DND-41 (cell line): ENCODE measurements around the gene FBP1.
A peak's percentile ranks its signal among the peaks of the same experiment; 100 is the strongest.

ENCODE experiments used
- ATAC-seq: fragments of 200-7000 bp; cut with Tn5 transposase; 3 replicates; pipeline ENCODE4 v1.9.1; 2021; ENCODE audit warnings: low read depth; ENCODE audit not compliant: insufficient read depth
- DNase-seq: peaks from one replicate; pipeline ENCODE4 v3.0.0-alpha.2; 2020
- H2AFZ ChIP-seq: 2 replicates; pipeline ENCODE4 v1.6.0; 2012; ENCODE audit warnings: low read depth, low read length
- H3K27ac ChIP-seq: 2 replicates; pipeline ENCODE4 v1.5.1; 2012; ENCODE audit warnings: low read length, inconsistent platforms
- H3K27me3 ChIP-seq: fragments of 200-600 bp; sonication (generic); 2 replicates; pipeline ENCODE4 v1.6.0; 2012; ENCODE audit warnings: low read length, mild to moderate bottlenecking, inconsistent platforms; ENCODE audit not compliant: insufficient read depth, poor library complexity
- H3K36me3 ChIP-seq: 2 replicates; pipeline ENCODE4 v1.5.1; 2012; ENCODE audit warnings: low read length, inconsistent platforms; ENCODE audit not compliant: insufficient read depth
- H3K4me1 ChIP-seq: 2 replicates; pipeline ENCODE4 v1.5.1; 2012; ENCODE audit warnings: mild to moderate bottlenecking, low read length; ENCODE audit not compliant: insufficient read depth
- H3K4me2 ChIP-seq: 2 replicates; pipeline ENCODE4 v1.6.0; 2012; ENCODE audit warnings: mild to moderate bottlenecking, moderate library complexity, low read length, inconsistent platforms; ENCODE audit not compliant: insufficient read depth
- H3K4me3 ChIP-seq, 2 experiments: fragments of 200-600 bp in 1 of 2; shearing (Covaris generic) in 1 of 2; 2 replicates each; pipeline ENCODE4 v1.5.1; 2012 to 2016; ENCODE audit warnings: inconsistent platforms in 2 of 2, low read length in 2 of 2, mild to moderate bottlenecking in 2 of 2, low read depth in 1 of 2, moderate library complexity in 1 of 2
- H3K79me2 ChIP-seq: 2 replicates; pipeline ENCODE4 v1.6.0; 2012; ENCODE audit warnings: low read length, inconsistent platforms; ENCODE audit not compliant: insufficient read depth
- H3K9ac ChIP-seq: 2 replicates; pipeline ENCODE4 v1.6.0; 2012; ENCODE audit warnings: low read depth, mild to moderate bottlenecking, inconsistent platforms, low read length, moderate library complexity
- H3K9me3 ChIP-seq: 2 replicates; pipeline ENCODE4 v1.5.1; 2012; ENCODE audit warnings: low read length, moderate library complexity, mild to moderate bottlenecking, inconsistent platforms; ENCODE audit not compliant: insufficient read depth, severe bottlenecking
- H4K20me1 ChIP-seq: 2 replicates; pipeline ENCODE4 v1.6.0; 2012; ENCODE audit warnings: low read length; ENCODE audit not compliant: insufficient read depth
- CTCF ChIP-seq: IDR thresholded peaks from 2 replicates; pipeline ENCODE4 v1.5.1; 2012; ENCODE audit warnings: borderline replicate concordance, low read length, moderate library complexity, mild to moderate bottlenecking; ENCODE audit not compliant: poor library complexity, severe bottlenecking; ENCODE audit errors: extremely low read depth
- EZH2 ChIP-seq: IDR thresholded peaks from 3 replicates; pipeline ENCODE4 v1.6.1; 2012; ENCODE audit warnings: borderline replicate concordance, low read depth, mild to moderate bottlenecking, moderate library complexity, low read length, inconsistent platforms; ENCODE audit not compliant: severe bottlenecking

FBP1 gene

GRCh38 chr9:94663640-94664039 is 24.3 kb upstream of the FBP1 start:
- H3K79me2 ChIP-seq = no peaks in the 10 kb centered on the region
- no peaks in the 10 kb centered on the region for H3K9me3 ChIP-seq
- no peaks in the 10 kb centered on the region for H3K36me3 ChIP-seq
- H3K9ac ChIP-seq = no peak overlapping the region
- no peak overlapping the region for H3K4me2 ChIP-seq
- DNase-seq = no peak
- ATAC-seq = no peak
- H3K4me1 ChIP-seq = peaks cover 3% of the 10 kb centered on the region; the same call in 1 of the 2 replicates
- no peak overlapping the region for H3K4me3 ChIP-seq
- no peaks in the 10 kb centered on the region for H3K27me3 ChIP-seq
- H2AFZ ChIP-seq = no peak overlapping the region
- no peaks in the 10 kb centered on the region for H4K20me1 ChIP-seq
- no peak overlapping the region for H3K27ac ChIP-seq
- TF ChIP-seq CTCF (no peak), EZH2 (no peak)

- H3K4me3 ChIP-seq = no peak overlapping the region
- no peak overlapping the region for H2AFZ ChIP-seq
- no peaks in the 10 kb centered on the region for H3K79me2 ChIP-seq
- TF ChIP-seq CTCF (no peak), EZH2 (no peak)
- no peak for ATAC-seq
- DNase-seq = no peak
- no peaks in the 10 kb centered on the region for H3K36me3 ChIP-seq
- H4K20me1 ChIP-seq = no peaks in the 10 kb centered on the region
- H3K27ac ChIP-seq = no peak overlapping the region
- no peak overlapping the region for H3K9ac ChIP-seq
- H3K4me2 ChIP-seq = no peak overlapping the region
- H3K9me3 ChIP-seq = no peaks in the 10 kb centered on the region
- H3K27me3 ChIP-seq = no peaks in the 10 kb centered on the region
- H3K4me1 ChIP-seq = no peaks in the 10 kb centered on the region
These were observed 23.8 kb upstream of the FBP1 start for GRCh38 chr9:94663140-94663539.

- Histone ChIP-seq H2AFZ (no peak overlapping the region), H3K27ac (no peak overlapping the region)
- TF ChIP-seq CTCF (no peak), EZH2 (no peak)
These were observed 17.9 kb upstream of the FBP1 start for GRCh38 chr9:94657021-94657725.

More at GRCh38 chr9:94657021-94657725, 17.9 kb upstream of the FBP1 start:
- no peak overlapping the region for H3K4me3 ChIP-seq
- H3K79me2 ChIP-seq = no peaks in the 10 kb centered on the region
- ATAC-seq = no peak
- peak overlapping the region; percentile 63; the same call in 1 of the 2 replicates for H3K4me2 ChIP-seq
- H3K4me1 ChIP-seq = peaks cover 19% of the 10 kb centered on the region
- H3K36me3 ChIP-seq = no peaks in the 10 kb centered on the region
- no peak for DNase-seq
- H3K9ac ChIP-seq = no peak overlapping the region
- no peaks in the 10 kb centered on the region for H4K20me1 ChIP-seq
- H3K9me3 ChIP-seq = no peaks in the 10 kb centered on the region
- peaks cover 16% of the 10 kb centered on the region for H3K27me3 ChIP-seq
